Measurements from ENCODE around the gene FAM151B.

GRCh38 chr5:80569961-80570786 lies 82.3 kb downstream of the FAM151B start, which contains the start of gene ANKRD34B:
- no peak for TF ChIP-seq CTCF (conservative IDR thresholded peaks at IDR 0.05)
- no peak for TF ChIP-seq ZFX (IDR thresholded peaks at IDR 0.05)
